GM18951 (cell line): Measurements from ENCODE around the gene SUFU.

ENCODE experiments used
- POLR2A ChIP-seq: IDR thresholded peaks from 4 replicates; pipeline ENCODE4 v1.6.1; 2011; ENCODE audit warnings: mild to moderate bottlenecking; ENCODE audit not compliant: insufficient read length, insufficient read depth; ENCODE audit errors: extremely low read depth
- in situ Hi-C: fragments of 300-500 bp; cut with MboI; formaldehyde crosslinking; loops from one replicate; pipeline ENCODE4 v1.12.0; 2022; ENCODE audit warnings: low sequenced_read_pairs, mixed read lengths, inconsistent platforms; ENCODE audit not compliant: unreplicated experiment

Gene SUFU

DNA sequence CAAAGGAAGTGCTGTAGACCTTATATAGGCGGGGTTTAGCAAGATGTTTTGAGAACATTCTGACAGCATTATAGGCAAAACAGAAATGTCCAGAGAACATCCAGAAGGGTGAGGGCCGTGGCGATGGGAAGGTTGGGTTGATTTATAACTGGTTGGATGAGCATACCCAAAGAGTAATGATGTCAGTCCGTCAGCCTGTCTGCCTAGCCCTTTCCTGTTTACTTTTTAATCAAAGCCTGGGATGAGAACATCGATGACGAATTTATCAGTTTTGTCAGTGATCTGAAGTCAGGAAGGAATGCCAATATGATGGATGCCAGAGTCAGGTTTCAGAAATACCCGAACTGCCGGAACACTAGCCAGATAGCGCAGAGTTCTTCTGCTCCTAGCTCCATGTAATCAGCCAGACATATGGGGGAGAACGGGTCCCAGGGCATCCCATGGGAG, 106.7 kb downstream of the SUFU start:
- no peak for TF ChIP-seq POLR2A
- in situ Hi-C loops: no loop called here

DNA sequence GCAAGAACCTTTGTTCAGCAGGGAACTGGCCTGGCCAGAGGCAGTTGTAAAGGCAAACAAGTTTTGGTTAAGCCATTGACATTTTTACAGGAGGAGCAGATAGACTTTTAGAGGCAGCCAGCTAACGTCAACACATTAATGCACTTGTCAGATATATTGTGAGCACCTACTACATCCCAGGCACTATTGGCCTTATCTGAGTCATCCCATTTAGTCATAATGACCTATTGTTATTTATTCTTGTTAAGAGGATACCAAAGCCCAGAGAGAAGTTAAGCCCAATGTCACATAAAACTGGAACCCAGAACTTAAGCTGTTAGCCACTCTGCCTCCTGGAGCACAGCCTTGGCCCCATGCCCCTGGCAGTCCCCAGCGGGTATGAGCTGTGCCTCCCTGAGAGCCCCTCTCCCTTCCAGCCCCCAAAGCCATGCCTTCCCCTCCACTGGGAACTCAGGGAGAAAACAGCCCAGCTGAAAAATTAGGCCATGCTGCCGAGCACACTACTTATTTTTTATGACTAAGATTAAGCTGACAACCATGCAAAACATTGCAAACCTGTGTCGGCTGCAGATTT, 107.8 kb downstream of the SUFU start:
- in situ Hi-C loops: no loop called here
- no peak for TF ChIP-seq POLR2A

DNA sequence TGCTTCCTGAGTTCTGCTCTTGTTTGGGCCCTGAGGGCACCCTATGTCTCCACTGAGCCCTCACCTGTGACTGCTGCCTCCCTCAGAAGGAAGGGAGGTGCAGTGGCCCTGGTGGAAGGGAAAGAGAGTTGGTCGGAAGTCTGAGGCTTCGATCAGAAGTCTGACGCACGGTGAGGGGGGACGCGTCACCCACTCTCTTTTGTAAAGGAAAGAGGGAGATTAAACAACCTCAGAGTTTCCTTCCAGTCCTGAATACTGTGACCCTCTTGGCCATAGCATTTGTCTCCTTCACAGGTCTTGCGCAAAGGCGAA, 109.1 kb downstream of the SUFU start:
- TF ChIP-seq POLR2A: no peak
- in situ Hi-C loops: no loop called here

DNA sequence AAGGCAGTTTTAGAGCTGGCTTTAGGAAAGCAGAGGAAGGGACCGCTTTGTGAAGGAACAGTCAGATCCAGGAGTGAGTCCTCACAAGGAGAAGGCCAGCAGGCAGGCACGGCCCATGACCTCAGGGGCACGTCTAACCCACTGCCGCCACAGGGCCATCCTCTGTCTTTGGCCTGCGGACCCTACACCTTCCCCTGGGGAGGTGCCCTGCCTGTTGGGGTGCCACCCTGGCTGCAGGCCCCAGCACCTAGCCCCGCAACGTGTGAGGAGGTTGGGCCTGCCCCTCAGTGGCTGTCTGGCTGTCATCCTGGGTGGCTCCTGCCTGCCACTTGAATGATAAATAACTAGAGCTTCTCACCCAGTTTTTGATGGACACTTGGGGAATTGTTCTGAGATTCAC, 109.5 kb downstream of the SUFU start:
- in situ Hi-C loops: no loop called here
- no peak for TF ChIP-seq POLR2A

DNA sequence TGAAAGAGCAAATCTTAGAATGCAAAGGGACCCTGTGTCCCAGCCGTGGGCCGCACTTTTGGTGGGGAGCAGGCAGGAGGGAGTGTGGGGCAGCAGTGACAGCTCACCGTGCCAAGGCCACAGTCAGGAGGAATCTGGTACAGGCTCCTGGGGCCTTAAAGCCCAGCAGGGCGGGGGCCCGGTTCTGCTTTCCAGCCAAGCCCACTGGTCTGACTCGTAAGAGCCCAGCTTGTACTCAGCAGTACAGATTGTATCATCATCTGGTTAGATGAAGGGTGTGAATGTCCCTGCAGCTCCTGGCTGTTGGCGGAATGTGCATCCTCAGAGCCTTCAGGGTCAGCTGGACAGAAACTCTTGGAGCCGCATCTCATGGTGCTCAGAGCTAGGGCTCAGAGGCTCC, 110.0 kb downstream of the SUFU start:
- TF ChIP-seq POLR2A: no peak
- in situ Hi-C loops: no loop called here

DNA sequence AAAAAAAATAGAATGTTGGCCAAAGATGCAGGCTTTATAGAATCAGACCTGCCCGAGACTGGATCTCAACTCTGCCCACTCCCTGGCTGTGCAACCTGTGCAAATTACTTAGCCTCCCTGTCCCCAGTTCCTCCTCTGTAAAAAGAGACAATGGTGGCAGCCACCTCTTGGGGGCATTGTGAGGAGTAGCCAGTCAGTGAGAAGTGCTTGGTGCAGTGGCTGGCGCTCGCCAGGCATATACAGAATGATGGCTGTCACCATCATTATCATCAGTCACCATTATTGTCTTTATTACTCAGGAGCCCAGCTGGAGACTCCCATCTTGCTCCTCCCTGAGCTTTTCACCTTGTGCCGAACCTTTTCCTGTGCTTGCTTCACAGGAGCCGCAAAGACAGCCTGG, 111.1 kb downstream of the SUFU start:
- in situ Hi-C loops: no loop called here
- no peak for TF ChIP-seq POLR2A

DNA sequence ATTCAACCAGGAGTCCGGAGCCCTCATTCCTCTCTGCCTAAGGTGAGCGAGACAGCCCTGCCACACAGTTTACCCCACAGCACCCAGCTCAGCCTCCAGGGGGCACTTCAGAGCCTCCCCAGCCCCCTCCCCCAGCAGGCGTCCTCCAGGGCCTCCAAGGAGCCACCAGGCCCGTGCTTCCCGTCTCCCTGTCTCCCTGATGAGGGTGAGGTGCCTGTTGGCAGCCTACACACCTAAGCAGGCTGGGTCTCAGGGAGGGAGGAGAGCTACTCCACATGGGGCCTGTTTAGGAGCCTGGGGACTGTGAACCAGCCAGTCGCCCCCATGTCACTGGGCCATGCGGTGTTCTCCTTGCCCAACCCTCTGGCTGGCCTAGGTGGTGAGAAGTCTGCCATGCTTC, 111.6 kb downstream of the SUFU start:
- no peak for TF ChIP-seq POLR2A
- in situ Hi-C loops: no loop called here

DNA sequence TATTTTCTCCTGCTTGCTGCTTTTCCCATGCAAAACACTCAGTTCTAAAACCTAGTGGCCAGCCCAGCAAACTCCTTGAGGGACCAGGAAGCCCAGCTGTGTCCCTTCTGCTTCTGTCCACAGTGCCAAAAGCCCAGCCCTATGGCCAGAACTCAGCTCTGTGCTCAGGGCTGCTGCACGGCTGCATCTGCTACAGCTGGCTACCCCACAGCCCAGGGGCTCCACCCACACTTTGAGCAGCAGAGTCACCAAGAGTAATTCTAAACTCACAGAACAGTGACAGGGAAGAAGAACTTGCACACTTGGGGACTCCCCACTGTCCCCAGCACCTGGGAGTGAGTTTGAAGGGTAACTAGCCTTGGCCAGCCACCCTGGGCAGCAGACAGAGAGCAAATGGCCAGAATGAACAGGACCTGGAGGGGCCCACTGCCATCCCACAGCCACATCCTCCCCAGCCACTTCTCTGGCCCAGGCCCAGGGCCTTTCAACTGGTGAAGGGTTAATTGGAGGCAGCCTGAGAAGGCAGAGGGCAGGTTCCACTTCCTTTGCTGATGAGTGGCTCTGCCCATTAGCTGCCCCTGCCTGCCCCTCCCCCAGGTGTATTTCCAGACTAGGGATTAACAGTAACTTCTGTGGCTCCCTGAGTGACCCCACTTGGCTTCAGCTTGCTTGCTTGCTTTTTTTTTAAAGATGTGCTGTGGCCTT, 112.4 kb downstream of the SUFU start:
- no peak for TF ChIP-seq POLR2A
- in situ Hi-C loops: no loop called here

DNA sequence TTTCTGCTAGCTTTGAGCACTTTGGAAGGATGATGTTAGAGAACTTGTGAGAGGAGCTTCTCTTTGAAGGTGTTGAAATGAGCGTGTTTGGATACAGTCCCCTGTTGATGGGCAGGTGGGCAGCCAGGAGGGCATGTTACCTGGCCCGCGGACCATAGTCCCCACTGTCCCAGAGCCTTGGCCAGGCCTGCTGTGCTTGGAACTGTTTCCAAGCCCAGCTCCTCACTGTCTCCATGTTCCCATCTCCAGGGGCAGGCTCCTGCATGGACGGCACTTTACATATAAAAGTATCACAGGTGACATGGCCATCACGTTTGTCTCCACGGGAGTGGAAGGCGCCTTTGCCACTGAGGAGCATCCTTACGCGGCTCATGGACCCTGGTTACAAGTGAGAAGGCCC, 113.3 kb downstream of the SUFU start:
- no peak for TF ChIP-seq POLR2A
- in situ Hi-C loops: no loop called here

DNA sequence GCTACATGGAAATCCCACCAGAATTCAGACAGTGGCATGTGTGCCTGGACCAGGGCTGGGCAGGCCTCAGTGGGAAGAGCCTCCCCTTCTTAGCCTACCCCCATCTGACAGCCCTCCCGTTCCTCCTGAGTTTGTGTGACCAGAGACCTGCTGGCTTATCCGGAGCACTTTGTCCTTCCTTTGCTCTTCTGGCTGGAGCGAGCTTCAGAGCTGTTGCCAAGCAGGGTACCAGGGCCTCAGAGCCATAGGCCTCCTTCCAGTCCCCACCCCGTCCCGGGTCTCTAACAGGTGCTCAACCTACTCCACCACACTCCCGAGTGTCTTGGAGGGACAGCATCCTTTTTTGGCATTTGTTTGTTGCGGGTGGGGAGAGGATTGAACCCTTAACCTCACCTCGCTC, 114.0 kb downstream of the SUFU start:
- in situ Hi-C loops: no loop called here
- TF ChIP-seq POLR2A: no peak

DNA sequence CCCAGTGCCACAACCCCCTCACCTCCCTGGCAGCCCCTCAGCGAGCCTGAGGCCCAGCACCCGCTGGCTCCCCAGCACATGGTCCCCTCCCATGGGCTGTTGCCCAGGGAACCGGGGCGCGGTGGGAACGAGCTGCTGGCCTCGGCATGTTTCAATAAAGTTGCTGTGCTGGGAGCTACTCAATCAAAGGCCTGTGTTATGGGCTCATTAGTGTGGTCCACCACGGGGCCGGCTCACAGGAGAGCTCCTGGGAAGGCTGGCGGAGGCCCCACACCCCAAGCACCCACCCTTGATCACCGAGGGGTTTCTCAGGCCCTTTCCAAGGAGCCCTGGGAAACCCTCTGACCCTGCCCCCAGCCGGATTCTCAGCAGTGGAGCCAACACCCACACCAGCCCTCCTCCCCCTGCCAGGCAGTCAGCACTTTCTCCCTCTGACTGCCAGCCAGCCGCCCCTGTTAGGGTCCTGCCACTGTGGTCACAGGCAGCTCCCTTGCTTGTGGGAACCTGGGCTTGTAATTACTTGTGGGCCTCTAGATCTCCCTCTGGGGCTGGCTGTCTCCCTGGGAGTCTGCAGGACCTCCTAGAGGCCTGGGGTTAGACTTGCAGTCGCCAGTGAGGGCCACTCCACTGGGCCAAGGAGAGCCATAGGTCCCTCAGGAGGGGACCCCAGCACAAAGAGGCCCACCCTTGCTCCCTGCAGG, 115.7 kb downstream of the SUFU start:
- in situ Hi-C loops: no loop called here
- TF ChIP-seq POLR2A: no peak

DNA sequence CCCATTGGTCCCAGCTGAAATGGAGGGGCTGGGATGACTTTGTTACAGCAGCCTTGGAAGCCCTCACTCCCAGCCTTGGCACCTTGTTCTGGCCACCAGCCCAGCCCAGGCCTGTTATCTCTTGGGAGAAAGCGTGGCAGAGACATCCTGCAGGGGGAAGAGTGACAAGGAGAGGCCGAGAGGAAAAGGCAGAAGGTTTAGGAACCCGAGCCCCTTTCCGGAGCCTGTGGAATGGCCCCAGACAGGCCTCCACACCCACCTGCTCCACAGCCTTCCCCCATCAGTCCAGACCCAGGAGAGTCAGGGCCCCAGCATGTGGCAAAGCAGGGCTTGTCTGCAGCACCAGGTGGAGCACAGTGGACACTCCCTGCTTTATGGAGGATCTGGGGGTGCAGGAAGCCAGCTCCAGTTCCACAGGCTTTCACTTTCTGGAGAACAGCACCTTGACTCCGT, 116.4 kb downstream of the SUFU start:
- in situ Hi-C loops: no loop called here
- TF ChIP-seq POLR2A: no peak

DNA sequence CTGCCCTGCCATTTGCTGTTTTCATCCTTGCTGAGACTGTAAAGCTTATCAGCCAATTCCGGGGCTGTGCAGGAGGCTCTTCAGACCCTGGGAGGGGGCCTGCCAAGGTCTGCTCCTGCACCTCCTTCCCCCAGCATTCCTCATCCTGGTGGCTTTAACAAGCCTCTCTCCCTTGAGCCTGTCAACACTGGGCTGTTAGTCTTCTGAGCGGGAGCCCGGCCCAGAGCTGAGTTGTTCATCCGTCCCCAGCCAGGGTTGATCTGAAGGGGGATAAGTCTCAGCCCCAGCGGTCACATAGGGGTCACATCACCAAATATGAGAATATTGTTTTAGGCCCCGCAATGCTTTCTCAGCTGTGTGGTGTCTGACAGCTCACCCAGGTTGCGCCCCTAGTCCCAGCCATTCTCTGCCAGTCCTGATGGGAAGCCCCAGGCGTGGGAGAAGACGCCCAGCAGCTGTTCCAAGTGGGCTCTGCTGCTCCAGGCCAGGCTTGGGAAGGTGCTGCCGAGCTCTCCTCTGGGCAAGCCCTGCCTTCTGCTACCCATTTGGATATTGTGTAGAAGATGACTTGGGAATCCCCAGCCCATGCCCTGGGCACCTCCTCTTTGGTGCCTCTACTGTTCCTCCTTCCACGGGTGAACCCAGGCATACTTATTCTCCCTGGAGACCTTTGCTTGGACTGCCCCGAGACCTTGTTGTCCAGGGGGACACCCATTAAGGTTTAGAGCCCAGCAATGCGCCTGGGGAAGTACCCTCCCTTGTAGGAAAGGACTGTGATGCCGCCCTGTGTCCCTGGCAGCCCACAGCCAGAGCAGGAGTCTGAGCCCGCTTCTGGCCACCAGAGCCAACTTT, 117.0 kb downstream of the SUFU start:
- TF ChIP-seq POLR2A: no peak
- in situ Hi-C loops: no loop called here

DNA sequence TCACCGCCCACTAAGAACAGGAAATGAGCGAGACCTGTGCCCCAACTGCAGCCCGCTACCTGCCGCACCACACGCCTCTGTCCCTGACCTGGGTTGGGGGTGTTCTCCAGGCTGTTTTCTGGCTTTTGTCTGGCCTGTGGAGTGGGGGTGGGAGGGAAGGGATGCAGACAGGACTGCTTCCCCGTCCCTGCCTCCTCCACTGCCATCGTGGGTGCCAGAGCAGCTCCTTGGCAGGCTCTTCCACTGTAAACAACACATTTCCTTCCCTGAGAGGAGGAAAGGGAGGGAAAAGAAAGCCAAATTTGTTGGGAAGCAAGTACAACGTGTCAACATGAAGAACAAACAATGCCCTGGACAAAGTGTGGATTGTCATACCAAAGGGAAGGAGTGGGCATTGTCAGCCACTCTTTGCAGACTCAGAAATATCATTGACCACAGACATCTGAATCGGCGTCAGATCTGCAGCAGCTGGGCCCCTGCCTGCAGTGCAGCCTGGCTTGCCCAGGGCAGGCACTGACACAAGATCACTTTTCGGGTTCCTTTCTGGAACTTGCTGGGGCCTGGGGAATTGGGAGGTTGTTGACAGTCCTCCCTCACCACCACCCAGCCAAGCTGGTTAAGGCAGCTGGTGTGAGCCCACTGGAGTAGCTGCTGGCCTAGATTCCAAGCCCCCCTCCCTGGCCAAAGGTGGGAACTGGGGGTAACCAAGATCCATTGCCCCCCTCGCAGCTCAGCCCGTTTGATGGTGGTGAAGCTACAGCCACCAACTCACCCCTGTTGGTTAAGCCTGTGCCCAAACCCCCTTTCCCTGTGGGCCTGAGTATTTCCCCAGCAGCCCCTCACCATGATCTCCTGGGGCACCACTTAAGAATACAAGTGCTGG, 117.9 kb downstream of the SUFU start:
- TF ChIP-seq POLR2A: no peak
- in situ Hi-C loops: no loop called here
